B cell (primary cell): ENCODE data around the gene STK40.

Source experiments
- CTCF ChIP-seq: fragments of 200-600 bp; IDR thresholded peaks from one replicate; pipeline ENCODE4 v1.8.0; 2022; ENCODE audit warnings: antibody characterized with exemption, mild to moderate bottlenecking
- EZH2 ChIP-seq: IDR thresholded peaks from 2 replicates; pipeline ENCODE4 v1.6.1; 2012; ENCODE audit warnings: borderline replicate concordance, low read depth, mild to moderate bottlenecking, moderate library complexity, low read length; ENCODE audit not compliant: insufficient read depth, poor library complexity, severe bottlenecking

GRCh38 chr1:36321119-36321951 lies 64.4 kb downstream of the STK40 start:
- no peak for TF ChIP-seq CTCF
- no peak for TF ChIP-seq EZH2
